B cell (primary cell): ENCODE results near the gene FGD4. TPM values are rescaled to one million over a fixed set of nuclear protein-coding genes. Genes with fewer than 3 reads are reported as not detected.

Experiments
- ATAC-seq: fragments of 200-7000 bp; cut with Tn5 transposase; one replicate; pipeline ENCODE4 v1.10.0; 2021; ENCODE audit warnings: low read depth, mild to moderate bottlenecking, moderate number of reproducible peaks, moderate library complexity
- CTCF ChIA-PET: fragments of 350-600 bp; sonication (Branson Sonifier 250); formaldehyde crosslinking; loops from one replicate; lab custom pipeline; 2021; ENCODE audit warnings: antibody characterized with exemption, inconsistent platforms; lab: Charles Lee
- POLR2A ChIA-PET: fragments of 350-600 bp; sonication (Branson Sonifier 250); formaldehyde crosslinking; loops from one replicate; lab custom pipeline; 2021; ENCODE audit warnings: antibody characterized with exemption; lab: Charles Lee
- DNase-seq: peaks from one replicate; pipeline ENCODE4 v3.0.0; 2013
- H2AFZ ChIP-seq: 2 replicates; pipeline ENCODE4 v1.6.1; 2012; ENCODE audit warnings: mild to moderate bottlenecking, low read depth, low read length; ENCODE audit not compliant: insufficient read depth, poor library complexity, severe bottlenecking
- H3K27ac ChIP-seq, 2 donors: 1 replicate in 1 of 2; 2 replicates in 1 of 2; pipeline ENCODE4 v1.5.1; 2012 to 2013; ENCODE audit warnings: low read length in 2 of 2, mild to moderate bottlenecking in 2 of 2, moderate library complexity in 1 of 2
- H3K27me3 ChIP-seq, 4 experiments: fragments of 200-600 bp in 1 of 4; sonication (generic) in 1 of 4; replicated peaks in 1 of 4; 1 replicate in 2 of 4; 2 replicates in 2 of 4; pipeline versions ENCODE4 v1.6.1 to v1.7.0; 2013 to 2016; ENCODE audit warnings: low read length in 3 of 4, mild to moderate bottlenecking in 2 of 4, mixed read lengths in 1 of 4, moderate library complexity in 1 of 4; ENCODE audit not compliant: insufficient read depth in 4 of 4, control insufficient read depth in 3 of 4; ENCODE audit errors: control extremely low read depth in 1 of 4
- H3K36me3 ChIP-seq, 2 experiments: replicated peaks in 1 of 2; 1 replicate in 1 of 2; 2 replicates in 1 of 2; pipeline versions ENCODE4 v1.6.1 to v1.7.1; 2013; ENCODE audit warnings: low read length in 1 of 2; ENCODE audit not compliant: insufficient read depth in 2 of 2, control insufficient read depth in 1 of 2; ENCODE audit errors: control extremely low read depth in 1 of 2, extremely low read depth in 1 of 2
- H3K4me1 ChIP-seq, 2 donors: fragments of 200-600 bp in 1 of 2; sonication (generic) in 1 of 2; 1 replicate in 1 of 2; 2 replicates in 1 of 2; pipeline versions ENCODE4 v1.5.1 to v1.6.1; 2013 to 2017; ENCODE audit warnings: low read length in 2 of 2; ENCODE audit not compliant: control insufficient read depth in 2 of 2, insufficient read depth in 2 of 2
- H3K4me2 ChIP-seq: replicated peaks from 2 replicates; pipeline ENCODE3; 2012; ENCODE audit warnings: mild to moderate bottlenecking, low read depth, low read length; ENCODE audit not compliant: poor library complexity, severe bottlenecking
- H3K4me3 ChIP-seq, 5 experiments: fragments of 200-600 bp in 1 of 5; sonication (generic) in 1 of 5; 1 replicate in 3 of 5; 2 replicates in 2 of 5; pipeline versions ENCODE4 v1.5.1 to v1.7.0; 2011 to 2016; ENCODE audit warnings: low read length in 4 of 5, mild to moderate bottlenecking in 4 of 5, low read depth in 2 of 5, control low read depth in 1 of 5, moderate library complexity in 1 of 5; ENCODE audit not compliant: insufficient read depth in 1 of 5; ENCODE audit errors: control extremely low read depth in 1 of 5, extremely low read depth in 1 of 5
- H3K79me2 ChIP-seq: fragments of 200-600 bp; sonication (generic); one replicate; pipeline ENCODE4 v1.6.0; 2016; ENCODE audit warnings: low read length; ENCODE audit not compliant: control insufficient read depth, insufficient read depth
- H3K9ac ChIP-seq: fragments of 200-600 bp; sonication (generic); 2 replicates; pipeline ENCODE4 v1.6.1; 2017; ENCODE audit warnings: mild to moderate bottlenecking, low read length, moderate library complexity
- H3K9me3 ChIP-seq, 3 donors: one replicate each; pipeline versions ENCODE4 v1.6.1 to v1.7.1; 2013; ENCODE audit warnings: low read length in 2 of 3; ENCODE audit not compliant: control insufficient read depth in 2 of 3, insufficient read depth in 1 of 3; ENCODE audit errors: control extremely low read depth in 1 of 3
- H4K20me1 ChIP-seq: 2 replicates; pipeline ENCODE4 v1.6.0; 2012; ENCODE audit warnings: mild to moderate bottlenecking, low read length; ENCODE audit not compliant: insufficient read depth, control insufficient read depth, poor library complexity, severe bottlenecking
- H3K27ac Mint-ChIP-seq: one replicate; pipeline ENCODE4 v1.8.0; 2021; ENCODE audit warnings: mixed read lengths
- H3K27me3 Mint-ChIP-seq: one replicate; pipeline ENCODE4 v1.8.0; 2021; ENCODE audit warnings: mixed read lengths
- H3K4me1 Mint-ChIP-seq: one replicate; pipeline ENCODE4 v1.8.0; 2021; ENCODE audit warnings: mixed read lengths
- H3K4me3 Mint-ChIP-seq: one replicate; pipeline ENCODE4 v1.8.0; 2021; ENCODE audit warnings: mixed read lengths
- H3K9me3 Mint-ChIP-seq: one replicate; pipeline ENCODE4 v1.8.0; 2022; ENCODE audit warnings: mixed read lengths; ENCODE audit not compliant: insufficient read depth
- CTCF ChIP-seq: fragments of 200-600 bp; IDR thresholded peaks from one replicate; pipeline ENCODE4 v1.8.0; 2022; ENCODE audit warnings: antibody characterized with exemption, mild to moderate bottlenecking
- EZH2 ChIP-seq: IDR thresholded peaks from 2 replicates; pipeline ENCODE4 v1.6.1; 2012; ENCODE audit warnings: borderline replicate concordance, low read depth, mild to moderate bottlenecking, moderate library complexity, low read length; ENCODE audit not compliant: insufficient read depth, poor library complexity, severe bottlenecking
- WGBS: methylation state at CpG from one replicate; pipeline ENCODE4 v1.1.5; 2013; ENCODE audit warnings: missing lambda C conversion rate; ENCODE audit not compliant: insufficient coverage; 5-methylcytosine and 5-hydroxymethylcytosine counted together
- intact Hi-C: fragments of 100-400 bp; cut with micrococcal nuclease; formaldehyde crosslinking; loops from one replicate; pipeline ENCODE4 v1.10.0; 2022
- polyA plus RNA-seq: library from polyadenylated mRNA; depleted of rRNA; stranded (reverse); fragments of >200 nt; gene quantifications from 2 replicates; pipeline ENCODE4 v1.2.3, GENCODE V29; 2012
- total RNA-seq, 2 donors: library from RNA; stranded (reverse); fragments of 120-200 nt in 1 of 2; gene quantifications; 1 replicate in 1 of 2; 2 replicates in 1 of 2; pipeline versions ENCODE4 v1.2.3 to v1.2.4, GENCODE V29; 2013 to 2022

Gene FGD4
- total and polyA plus RNA-seq, 2 donors (not counting 1 experiment from before 2014, with no cell fraction given): 2.1 to 2.8 TPM

GRCh38 chr12:32604565-32604964, 205.2 kb downstream of the FGD4 start:
- H3K27me3 Mint-ChIP-seq: no peaks in the 10 kb centered on the region
- no peak for ATAC-seq
- POLR2A ChIA-PET: no interaction called here

More at GRCh38 chr12:32604565-32604964, 205.2 kb downstream of the FGD4 start:
- H3K4me3 Mint-ChIP-seq: no peak overlapping the region
- no peak overlapping the region for H3K27ac Mint-ChIP-seq
- Histone ChIP-seq H3K4me3 (no peak overlapping the region), H3K9ac (no peak overlapping the region), H2AFZ (no peak overlapping the region), H3K27ac (no peak overlapping the region), H3K36me3 (no peaks in the 10 kb centered on the region), H3K9me3 (no peaks in the 10 kb centered on the region), H3K4me2 (no peak overlapping the region), H3K27me3 (no peaks in the 10 kb centered on the region), H4K20me1 (no peaks in the 10 kb centered on the region), H3K4me1 (no peaks in the 10 kb centered on the region), H3K79me2 (no peaks in the 10 kb centered on the region)
- intact Hi-C loops: no loop called here
- 0% methylated on average over 1 of the region's 2 CpGs for WGBS
- CTCF ChIA-PET: no interaction called here
- no peak for TF ChIP-seq EZH2
- no peak for TF ChIP-seq CTCF
- H3K4me1 Mint-ChIP-seq: peaks cover 2% of the 10 kb centered on the region
- DNase-seq: no peak
- H3K9me3 Mint-ChIP-seq: no peaks in the 10 kb centered on the region
